Transverse colon (tissue), 4 donors: ENCODE data around the gene LARGE1. TPM values are rescaled to one million over a fixed set of nuclear protein-coding genes. Genes with fewer than 3 reads are reported as not detected.

Source experiments
- DNase-seq: peaks from one replicate; pipeline ENCODE4 v3.0.0-alpha.2; 2019
- H3K27ac ChIP-seq, 4 donors: fragments of 200-600 bp; sonication (generic); 2 replicates each; pipeline ENCODE4 v1.5.1; 2016 to 2018; ENCODE audit warnings: inconsistent platforms in 4 of 4
- H3K27me3 ChIP-seq: fragments of 200-600 bp; sonication (generic); 2 replicates; pipeline ENCODE4 v1.5.1; 2017; ENCODE audit warnings: inconsistent platforms
- H3K36me3 ChIP-seq, 4 donors: fragments of 200-600 bp; sonication (generic); 2 replicates each; pipeline ENCODE4 v1.5.1; 2017 to 2019; ENCODE audit warnings: inconsistent platforms in 4 of 4
- H3K4me1 ChIP-seq, 4 donors: fragments of 200-600 bp; sonication (generic); 2 replicates each; pipeline ENCODE4 v1.5.1; 2017 to 2020; ENCODE audit warnings: inconsistent platforms in 4 of 4
- H3K4me3 ChIP-seq, 4 donors: fragments of 200-600 bp; sonication (generic); 1 replicate in 1 of 4; 2 replicates in 3 of 4; pipeline versions ENCODE4 v1.5.1 to v1.6.1; 2017 to 2019; ENCODE audit warnings: inconsistent platforms in 4 of 4
- H3K9me3 ChIP-seq, 2 donors: fragments of 200-600 bp; sonication (generic); 2 replicates each; pipeline ENCODE4 v1.5.1; 2017 to 2019; ENCODE audit warnings: inconsistent platforms in 2 of 2
- CTCF ChIP-seq, 5 experiments: fragments of 200-600 bp in 3 of 5; fragments of 450-650 bp in 2 of 5; sonication (generic) in 3 of 5; IDR thresholded peaks; 1 replicate in 2 of 5; 2 replicates in 3 of 5; pipeline ENCODE4 v1.5.1; 2016 to 2017; ENCODE audit warnings: antibody characterized with exemption in 5 of 5, inconsistent platforms in 3 of 5, mild to moderate bottlenecking in 2 of 5, moderate library complexity in 1 of 5
- EP300 ChIP-seq: sonication (generic); formaldehyde crosslinking; IDR thresholded peaks from one replicate; pipeline ENCODE4 v1.6.1; 2017; ENCODE audit warnings: antibody characterized with exemption, low read depth
- POLR2A ChIP-seq: fragments of 450-650 bp; IDR thresholded peaks from one replicate; pipeline ENCODE4 v1.6.1; 2016; ENCODE audit warnings: antibody characterized with exemption, mild to moderate bottlenecking, moderate library complexity
- POLR2AphosphoS5 ChIP-seq, 3 donors: sonication (generic); formaldehyde crosslinking; IDR thresholded peaks; one replicate each; pipeline ENCODE4 v1.6.1; 2016; ENCODE audit warnings: antibody characterized with exemption in 3 of 3
- WGBS, 2 donors: methylation state at CpG; one replicate each; pipeline ENCODE4 v1.1.5; 2018; ENCODE audit warnings: low coverage in 1 of 2; 5-methylcytosine and 5-hydroxymethylcytosine counted together
- in situ Hi-C, 4 donors: fragments of 200-750 bp; cut with MboI; loops; one replicate each; pipeline versions ENCODE4 v1.15.0 to v1.15.1; 2017; ENCODE audit warnings: low sequenced_read_pairs in 3 of 4, low pct_ligation_motif_present in 1 of 4, low pct_unique_long_range_greater_than_20kb in 1 of 4
- intact Hi-C: fragments of 100-400 bp; cut with DNase I; formaldehyde crosslinking; loops from one replicate; pipeline ENCODE4 v1.15.1; 2023; ENCODE audit warnings: low total_unique reads
- total RNA-seq, 4 donors: library from RNA; depleted of rRNA; stranded (reverse); fragments of >200 nt; gene quantifications; one replicate each; pipeline ENCODE4 v1.1.0, GENCODE V29; 2016

The LARGE1 gene
- total RNA-seq, 4 donors from 2014 or later, result 46.5 to 304 (median 80.5) TPM

GRCh38 chr22:33854724-33855123 lies 65.6 kb downstream of the LARGE1 start:
- H3K27ac ChIP-seq, result peak overlapping the region; percentile 78 to 86 (median 86)
- no peak overlapping the region for H3K4me3 ChIP-seq
- peaks cover 10 to 45% (median 37%) of the 10 kb centered on the region in 4 donors for H3K4me1 ChIP-seq

GRCh38 chr22:33853200-33854097 lies 66.8 kb downstream of the LARGE1 start:
- intact Hi-C loops (no loop called here), in situ Hi-C loops (no loop called here)
- Histone ChIP-seq H3K4me1 (peaks cover 10 to 45% (median 37%) of the 10 kb centered on the region in 4 donors), H3K36me3 (no peaks in the 10 kb centered on the region), H3K27ac (peak overlapping the region; percentile 78 to 86 (median 86)), H3K9me3 (no peaks in the 10 kb centered on the region), H3K4me3 (peak overlapping the region; percentile 23 to 58 (median 31)), H3K27me3 (no peaks in the 10 kb centered on the region)
- DNase-seq, result peak; percentile 78
- WGBS, 2 donors, result 0 to 11% methylated on average over 2 to 9 of the region's 9 CpGs
- peak in 2 of 3 donors; percentile 5 to 24 for TF ChIP-seq POLR2AphosphoS5 (IDR thresholded peaks at IDR 0.05)
- no peak for TF ChIP-seq CTCF (IDR thresholded peaks at IDR 0.05)

More at GRCh38 chr22:33854724-33855123, 65.6 kb downstream of the LARGE1 start:
- H3K36me3 ChIP-seq, result no peaks in the 10 kb centered on the region
- intact Hi-C loops, result no loop called here
- in situ Hi-C loops, result no loop called here
- H3K9me3 ChIP-seq, result no peaks in the 10 kb centered on the region
- no peaks in the 10 kb centered on the region for H3K27me3 ChIP-seq
- TF ChIP-seq EP300, result no peak
- TF ChIP-seq POLR2AphosphoS5 (IDR thresholded peaks at IDR 0.05), result no peak
- no peak for TF ChIP-seq POLR2A
- TF ChIP-seq CTCF (IDR thresholded peaks at IDR 0.05), result no peak
- DNase-seq, result no peak
- 93 to 100% methylated on average over 2 to 11 of the region's 11 CpGs for WGBS, 2 donors

- Histone ChIP-seq H3K4me1 (peaks cover 10 to 45% (median 37%) of the 10 kb centered on the region in 4 donors), H3K36me3 (no peaks in the 10 kb centered on the region), H3K27me3 (no peaks in the 10 kb centered on the region), H3K9me3 (no peaks in the 10 kb centered on the region), H3K27ac (peak overlapping the region; percentile 34 to 86 (median 40)), H3K4me3 (no peak overlapping the region)
- 40% methylated on average over 5 of the region's 5 CpGs for whole genome bisulfite sequencing, 2 donors
- TF ChIP-seq POLR2A, result no peak
- TF ChIP-seq POLR2AphosphoS5 (IDR thresholded peaks at IDR 0.05), result no peak
- TF ChIP-seq EP300, result no peak
- no peak for TF ChIP-seq CTCF (IDR thresholded peaks at IDR 0.05)
- intact Hi-C loops, result no loop called here
- in situ Hi-C loops, result no loop called here
- no peak for DNase-seq
Observed at GRCh38 chr22:33851821-33852384, 68.4 kb downstream of the LARGE1 start.

GRCh38 chr22:33851240-33851639 lies 69.0 kb downstream of the LARGE1 start:
- in situ Hi-C loops (no loop called here), intact Hi-C loops (no loop called here)
- H3K27ac ChIP-seq, result peak overlapping the region; percentile 34 to 86 (median 40)
- H3K36me3 ChIP-seq, result no peaks in the 10 kb centered on the region
- DNase-seq, result no peak
- H3K4me3 ChIP-seq, result no peak overlapping the region
- 68 to 82% methylated on average over 5 of the region's 5 CpGs for WGBS, 2 donors
- no peaks in the 10 kb centered on the region for H3K9me3 ChIP-seq
- no peak for TF ChIP-seq POLR2AphosphoS5 (IDR thresholded peaks at IDR 0.05)
- no peak for TF ChIP-seq POLR2A
- no peak for TF ChIP-seq EP300
- TF ChIP-seq CTCF (IDR thresholded peaks at IDR 0.05), result no peak
- H3K4me1 ChIP-seq, result peaks cover 10 to 45% (median 37%) of the 10 kb centered on the region in 4 donors
- H3K27me3 ChIP-seq, result no peaks in the 10 kb centered on the region
